Measurements from ENCODE around the gene TAAR8. TPM values are rescaled to one million over a fixed set of nuclear protein-coding genes. Genes with fewer than 3 reads are reported as not detected.

TAAR8 gene
- total RNA-seq: not detected in 2 replicates

DNA sequence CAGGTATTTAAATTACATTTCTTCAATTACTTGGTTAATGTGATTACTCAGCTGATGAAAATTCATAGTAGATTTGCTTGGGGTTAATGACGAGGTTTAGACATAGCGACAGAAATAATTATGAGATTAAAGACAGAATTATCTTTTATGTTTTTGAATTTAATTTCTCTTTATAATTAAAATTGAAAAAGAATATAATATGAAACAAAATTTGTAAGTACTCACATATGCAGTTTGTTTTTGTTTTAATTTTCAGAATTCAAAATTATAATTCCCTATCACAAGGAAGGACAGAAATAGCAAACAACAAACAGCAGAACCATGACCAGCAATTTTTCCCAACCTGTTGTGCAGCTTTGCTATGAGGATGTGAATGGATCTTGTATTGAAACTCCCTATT, at the start of gene TAAR8:
Gene TAAR8, plus strand, starts transcription at position 301 of the 400 bp plus-strand sequence. Its CDS starts 21 bp downstream, at position 322.

GRCh38 chr6:132512638-132513632, 39.5 kb upstream of the TAAR8 start, which contains the start of gene STX7:
Gene STX7, minus strand, starts transcription at chr6:132513116. Its CDS starts 9,586 bp downstream, at chr6:132503530.

GRCh38 chr6:132537977-132538376, 14.5 kb upstream of the TAAR8 start, which contains the start of gene TAAR9:
Gene TAAR9, plus strand, starts transcription at chr6:132538277. Its CDS starts 13 bp downstream, at chr6:132538290.

DNA sequence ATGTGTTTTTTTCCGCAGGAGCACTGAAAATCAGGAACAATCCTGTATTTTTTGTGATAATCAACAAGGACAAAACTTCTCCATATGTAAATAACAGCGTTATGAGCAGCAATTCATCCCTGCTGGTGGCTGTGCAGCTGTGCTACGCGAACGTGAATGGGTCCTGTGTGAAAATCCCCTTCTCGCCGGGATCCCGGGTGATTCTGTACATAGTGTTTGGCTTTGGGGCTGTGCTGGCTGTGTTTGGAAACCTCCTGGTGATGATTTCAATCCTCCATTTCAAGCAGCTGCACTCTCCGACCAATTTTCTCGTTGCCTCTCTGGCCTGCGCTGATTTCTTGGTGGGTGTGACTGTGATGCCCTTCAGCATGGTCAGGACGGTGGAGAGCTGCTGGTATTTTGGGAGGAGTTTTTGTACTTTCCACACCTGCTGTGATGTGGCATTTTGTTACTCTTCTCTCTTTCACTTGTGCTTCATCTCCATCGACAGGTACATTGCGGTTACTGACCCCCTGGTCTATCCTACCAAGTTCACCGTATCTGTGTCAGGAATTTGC, 17.8 kb downstream of the TAAR8 start, which contains the start of gene TAAR6:
Gene TAAR6, plus strand, starts transcription at position 102 of the 557 bp plus-strand sequence. Its CDS starts 0 bp downstream, at position 102.

GRCh38 chr6:132589454-132589853, 37.0 kb downstream of the TAAR8 start, which contains the start of gene TAAR5:
Gene TAAR5, minus strand, starts transcription at chr6:132589741. Its CDS starts 55 bp downstream, at chr6:132589686.

Other genes with a start within 250 kb of the TAAR8 start
- gene MOXD1, start 151.2 kb upstream of the TAAR8 start, total RNA-seq: 29.3 and 135 TPM in 2 replicates
- gene STX7, start 39.6 kb upstream of the TAAR8 start, total RNA-seq: 33.2 and 48.8 TPM in 2 replicates
- gene TAAR9, start 14.4 kb upstream of the TAAR8 start, total RNA-seq: not detected in 2 replicates
- not detected in 2 replicates for gene TAAR6, start 17.6 kb downstream of the TAAR8 start, total RNA-seq
- gene TAAR5, start 37.1 kb downstream of the TAAR8 start, total RNA-seq: not detected in 2 replicates
- not detected in 2 replicates for gene TAAR2, start 71.6 kb downstream of the TAAR8 start, total RNA-seq
- gene TAAR1, start 106.5 kb downstream of the TAAR8 start, total RNA-seq: not detected in 2 replicates
- under 0.01 TPM in 1 of 2 replicates, not detected in the other for gene VNN1, start 161.4 kb downstream of the TAAR8 start, total RNA-seq
- 0.58 and 0.85 TPM in 2 replicates for gene VNN2, start 205.2 kb downstream of the TAAR8 start, total RNA-seq
- gene SLC18B1, start 246.0 kb downstream of the TAAR8 start, total RNA-seq: 4.6 and 6.8 TPM in 2 replicates